Epithelial cell of esophagus (primary cell): ENCODE data around the gene ZNF428.

Source experiments
- DNase-seq: peaks from one replicate; pipeline ENCODE4 v3.0.0; 2010; ENCODE audit warnings: low read depth
- H3K4me3 ChIP-seq: 2 replicates; pipeline ENCODE4 v1.5.1; 2011; ENCODE audit warnings: mild to moderate bottlenecking, low read length, control low read depth
- TF ChIP-seq, protein P1 (sequence below): IDR thresholded peaks from 2 replicates; pipeline ENCODE4 v1.5.1; 2011; ENCODE audit warnings: low read depth, mild to moderate bottlenecking, low read length, control low read depth, inconsistent platforms; ENCODE audit not compliant: insufficient read depth; ENCODE audit errors: missing control alignments

Gene ZNF428

DNA sequence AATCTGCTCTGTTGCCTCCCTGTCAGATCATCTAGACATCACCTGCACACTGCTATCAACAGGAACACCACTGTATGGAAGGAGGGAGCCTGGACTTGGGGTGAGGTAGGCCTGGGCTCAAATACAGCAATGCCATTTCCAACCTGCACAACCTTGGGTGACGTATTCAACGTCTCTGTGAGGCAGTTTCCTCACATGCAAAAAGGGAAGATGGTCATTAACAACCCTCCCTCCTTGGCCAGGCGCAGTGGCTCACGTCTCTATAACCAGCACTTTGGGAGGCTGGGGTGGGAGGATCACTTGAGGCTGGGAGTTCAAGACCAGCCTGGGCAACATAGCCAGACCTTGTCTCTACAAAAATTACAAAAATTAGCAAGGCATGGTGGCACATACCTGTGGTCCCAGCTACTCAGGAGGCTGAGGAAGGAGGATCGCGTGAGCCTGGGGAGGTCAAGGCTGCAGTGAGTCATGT is 57.2 kb downstream of the ZNF428 start:
- no peak for DNase-seq
- TF ChIP-seq, protein P1, sequence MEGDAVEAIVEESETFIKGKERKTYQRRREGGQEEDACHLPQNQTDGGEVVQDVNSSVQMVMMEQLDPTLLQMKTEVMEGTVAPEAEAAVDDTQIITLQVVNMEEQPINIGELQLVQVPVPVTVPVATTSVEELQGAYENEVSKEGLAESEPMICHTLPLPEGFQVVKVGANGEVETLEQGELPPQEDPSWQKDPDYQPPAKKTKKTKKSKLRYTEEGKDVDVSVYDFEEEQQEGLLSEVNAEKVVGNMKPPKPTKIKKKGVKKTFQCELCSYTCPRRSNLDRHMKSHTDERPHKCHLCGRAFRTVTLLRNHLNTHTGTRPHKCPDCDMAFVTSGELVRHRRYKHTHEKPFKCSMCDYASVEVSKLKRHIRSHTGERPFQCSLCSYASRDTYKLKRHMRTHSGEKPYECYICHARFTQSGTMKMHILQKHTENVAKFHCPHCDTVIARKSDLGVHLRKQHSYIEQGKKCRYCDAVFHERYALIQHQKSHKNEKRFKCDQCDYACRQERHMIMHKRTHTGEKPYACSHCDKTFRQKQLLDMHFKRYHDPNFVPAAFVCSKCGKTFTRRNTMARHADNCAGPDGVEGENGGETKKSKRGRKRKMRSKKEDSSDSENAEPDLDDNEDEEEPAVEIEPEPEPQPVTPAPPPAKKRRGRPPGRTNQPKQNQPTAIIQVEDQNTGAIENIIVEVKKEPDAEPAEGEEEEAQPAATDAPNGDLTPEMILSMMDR = no peak
- no peak overlapping the region for H3K4me3 ChIP-seq

DNA sequence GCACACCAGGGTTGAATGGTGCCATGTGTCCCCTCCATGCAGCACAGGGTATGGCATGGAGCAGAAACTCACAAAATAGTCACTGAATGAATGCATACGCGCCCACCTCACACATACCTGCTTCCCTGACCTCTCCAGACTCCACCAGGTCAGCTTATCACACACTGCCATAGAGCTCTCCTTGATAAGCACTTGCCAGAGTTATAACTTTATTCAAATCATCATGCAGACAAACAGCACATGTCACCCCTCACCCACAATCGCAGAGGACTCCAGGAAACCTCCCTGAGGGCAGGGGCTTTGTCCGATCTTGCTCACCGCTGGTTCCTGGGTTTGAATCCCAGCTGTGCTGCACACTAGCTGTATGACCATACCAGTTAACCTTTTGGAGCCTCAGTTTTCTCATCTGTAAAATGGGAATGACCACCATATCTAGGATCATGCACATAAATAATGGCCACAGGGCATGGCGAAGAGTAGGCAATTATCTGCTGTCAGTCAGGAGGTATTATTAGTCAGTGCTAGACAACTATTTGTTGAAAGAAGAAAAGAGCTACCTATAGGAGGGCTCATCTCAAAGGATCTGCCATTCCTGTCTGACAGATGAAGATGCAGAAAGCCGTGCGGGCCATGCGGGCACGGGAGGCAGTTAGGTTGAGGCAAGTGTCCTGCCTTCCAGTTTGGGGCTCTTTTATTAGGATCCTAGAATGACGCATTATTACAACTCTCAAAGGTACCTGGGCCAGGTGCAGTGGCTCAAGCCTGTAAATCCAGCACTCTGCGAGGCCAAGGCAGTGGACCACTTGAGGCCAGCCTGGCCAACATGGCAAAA is 58.1 kb downstream of the ZNF428 start:
- no peak for DNase-seq
- TF ChIP-seq, protein P1 = no peak
- no peak overlapping the region for H3K4me3 ChIP-seq

DNA sequence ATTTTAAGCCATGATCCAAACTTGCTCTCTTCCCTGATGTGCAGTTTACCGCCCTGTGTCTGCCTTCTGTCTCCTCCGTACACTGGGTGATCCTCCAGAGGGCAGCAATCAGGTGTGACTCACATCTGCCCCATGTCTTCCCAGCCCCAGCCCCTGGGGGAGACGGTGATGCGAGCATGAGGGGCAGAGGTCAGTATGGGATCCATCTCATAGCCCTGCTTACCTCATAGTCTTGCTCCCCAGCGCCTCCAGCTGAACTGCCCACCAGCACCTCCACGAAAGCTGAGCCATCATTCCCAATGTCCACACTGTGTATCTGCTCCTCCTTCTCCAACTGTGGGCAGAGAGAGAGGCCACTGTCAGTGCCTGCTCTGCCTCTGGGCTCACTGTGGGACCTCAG is 58.7 kb downstream of the ZNF428 start:
- TF ChIP-seq, protein P1 = no peak
- DNase-seq = peak; percentile 24

More for the DNA sequence above, 58.7 kb downstream of the ZNF428 start:
- no peak overlapping the region for H3K4me3 ChIP-seq
